GM21576 (cell line): ENCODE results near the gene PTPRS.

Experiments
- ATAC-seq: cut with Tn5 transposase; IDR thresholded peaks from one replicate; pipeline ENCODE4 v1.9.1; 2021; ENCODE audit warnings: mild to moderate bottlenecking, moderate library complexity; ENCODE audit not compliant: unreplicated experiment

Gene PTPRS

DNA sequence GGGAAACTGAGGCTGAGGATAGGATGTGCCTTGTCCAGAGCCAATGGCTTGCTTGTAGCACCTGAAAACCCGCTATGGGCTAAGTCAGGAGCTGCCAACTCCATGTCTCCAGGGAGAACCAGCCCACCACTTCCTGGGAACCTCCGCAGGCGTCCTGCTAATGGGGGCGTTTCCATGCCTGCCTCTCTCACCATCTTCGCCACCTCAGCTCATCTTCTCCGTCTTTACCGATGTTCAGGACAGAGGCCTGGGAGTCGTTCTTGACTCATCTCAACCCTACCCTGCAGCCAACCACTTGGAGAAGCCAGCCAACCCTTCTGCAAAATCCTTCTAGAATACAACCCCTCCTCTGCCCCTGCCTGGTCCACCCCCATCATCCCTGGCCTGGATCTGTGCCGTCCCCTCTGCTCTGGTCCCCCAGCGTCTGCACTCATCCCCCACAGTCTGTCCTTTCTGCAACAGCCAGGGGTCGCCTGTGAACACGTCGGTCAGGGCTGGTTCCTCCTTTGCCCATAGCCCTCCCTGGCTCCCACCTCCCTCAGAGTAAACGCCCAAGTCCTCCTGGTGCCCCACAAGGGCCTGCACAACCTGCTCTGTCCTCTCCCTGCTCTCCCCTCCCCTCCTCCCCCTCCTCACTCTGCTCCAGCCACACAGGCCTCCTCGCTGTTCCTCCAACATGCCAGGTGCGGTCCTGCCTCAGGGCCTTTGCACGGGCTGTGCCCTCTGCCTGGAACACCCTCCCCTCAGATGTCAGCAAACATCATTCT lies 31.0 kb downstream of the PTPRS start:
- no peak for ATAC-seq

DNA sequence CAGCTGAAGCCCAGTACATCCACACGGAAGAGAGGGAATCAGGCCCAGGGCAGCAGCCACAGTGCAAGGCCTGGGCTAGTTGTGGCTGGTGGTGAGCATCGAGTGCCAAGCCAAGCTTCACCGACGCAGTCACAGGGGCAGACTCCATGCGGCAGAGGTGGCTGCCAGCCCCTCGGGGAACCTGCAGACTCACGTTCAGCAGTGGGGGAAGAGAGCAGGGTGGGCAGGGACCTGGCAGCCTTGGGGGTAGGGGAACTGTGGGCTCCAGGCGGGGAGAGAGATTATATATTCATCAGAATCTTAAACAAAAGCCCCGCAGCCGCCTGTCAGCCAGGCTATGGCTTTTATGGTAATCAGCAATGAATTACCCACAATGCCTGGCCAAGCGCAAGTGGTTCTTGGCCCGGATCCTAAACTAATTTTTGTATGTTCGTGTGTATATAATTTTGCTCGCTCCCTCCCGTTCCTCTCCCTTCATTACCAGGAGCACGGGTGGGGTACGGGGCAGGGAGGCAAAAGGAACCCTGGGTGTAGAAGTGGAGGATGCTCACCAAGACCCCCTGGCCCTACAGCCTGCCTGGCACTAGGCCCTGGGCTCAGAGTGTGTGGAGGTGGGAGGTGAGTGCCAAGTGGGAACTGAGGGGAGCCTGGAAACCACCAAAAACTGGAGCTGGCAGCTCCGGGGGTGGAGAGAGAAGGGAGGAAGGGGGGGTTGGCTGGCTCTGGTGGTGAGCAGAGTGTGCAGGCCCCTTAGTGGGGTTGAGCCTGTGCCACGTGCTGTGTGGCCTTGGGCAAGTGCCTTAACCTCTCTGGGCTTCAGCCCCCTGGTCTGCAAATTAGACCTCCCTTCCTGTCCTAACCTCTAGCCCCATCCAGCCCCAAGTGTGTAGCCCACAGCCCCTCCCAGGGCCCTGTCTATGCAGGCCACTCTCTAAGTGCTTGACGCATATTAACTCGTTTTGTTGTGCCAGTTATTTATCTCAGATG lies 31.9 kb downstream of the PTPRS start:
- ATAC-seq: no peak

DNA sequence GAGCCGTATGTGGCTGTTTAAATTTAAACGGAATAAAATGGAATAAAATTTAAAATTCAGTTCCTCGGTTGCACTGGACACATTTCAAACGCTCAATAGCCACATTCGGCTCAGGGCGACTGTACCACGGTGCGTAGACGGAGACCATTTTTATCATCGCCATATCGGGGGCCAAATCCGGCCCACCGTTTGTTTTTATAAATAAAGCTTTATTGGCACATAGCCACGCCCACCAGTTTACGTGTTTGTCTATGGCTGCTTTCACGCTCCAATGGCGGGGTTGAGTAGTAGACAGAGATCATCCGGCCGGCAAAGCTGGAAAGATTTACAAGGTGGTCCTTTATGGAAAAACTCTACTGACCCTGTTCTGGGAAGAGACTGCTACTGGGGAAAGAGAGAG lies 33.0 kb downstream of the PTPRS start:
- ATAC-seq: no peak

DNA sequence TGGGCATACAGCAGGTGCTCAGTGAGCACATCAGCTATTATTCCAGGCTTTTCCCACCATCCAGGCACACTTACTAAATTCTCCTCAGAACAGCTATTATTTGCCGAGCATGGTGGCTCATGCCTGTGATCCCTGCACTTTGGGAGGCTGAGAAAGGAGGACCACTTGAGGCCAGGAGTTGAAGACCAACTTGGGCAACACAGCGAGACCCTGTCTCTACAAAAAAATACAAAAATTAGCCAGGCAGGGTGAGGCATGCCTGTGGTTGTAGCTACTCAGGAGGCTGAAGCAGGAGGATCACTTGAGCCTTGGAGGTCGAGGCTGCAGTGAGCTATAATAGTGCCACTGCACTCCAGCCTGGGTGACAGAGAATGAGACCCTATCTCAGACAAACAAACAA lies 35.4 kb downstream of the PTPRS start:
- ATAC-seq: no peak

DNA sequence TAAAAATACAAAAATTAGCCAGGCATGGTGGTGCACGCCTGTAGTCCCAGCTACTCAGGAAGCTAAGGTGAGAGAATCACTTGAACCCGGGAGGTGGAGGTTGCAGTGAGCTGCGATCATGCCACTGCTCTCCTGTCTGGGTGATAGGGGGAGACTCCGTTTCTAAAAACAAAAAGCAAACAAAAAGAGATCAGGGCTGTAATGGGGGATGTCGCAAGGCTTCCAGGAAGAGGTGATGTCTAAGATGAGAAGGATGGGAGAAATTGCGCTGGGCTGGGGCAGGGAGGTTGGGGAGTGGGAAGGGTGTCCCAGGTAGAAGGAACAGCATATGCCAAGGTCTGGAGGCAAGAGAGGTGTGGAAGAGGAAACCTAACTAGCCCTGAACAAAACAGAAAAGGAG lies 36.1 kb downstream of the PTPRS start:
- no peak for ATAC-seq

DNA sequence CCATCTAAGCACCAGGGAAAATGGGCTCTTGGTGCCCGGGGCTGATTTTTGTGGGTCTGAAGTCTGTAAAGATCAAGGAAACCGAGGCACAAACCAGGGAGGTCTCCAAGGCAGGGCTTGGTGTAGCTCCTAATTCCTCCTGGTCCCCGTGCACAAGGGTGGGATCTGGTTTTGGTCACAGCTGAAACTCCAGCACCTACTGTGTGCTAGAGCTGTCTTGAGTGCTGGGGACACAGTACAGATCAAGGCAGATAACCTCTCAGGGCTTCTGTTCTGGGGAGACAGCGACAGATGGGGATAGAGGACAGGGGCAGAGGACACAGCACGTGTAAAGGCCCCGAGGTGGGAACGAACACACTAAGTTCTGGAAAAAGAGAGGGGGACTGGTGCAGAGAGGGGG lies 37.4 kb downstream of the PTPRS start:
- no peak for ATAC-seq

DNA sequence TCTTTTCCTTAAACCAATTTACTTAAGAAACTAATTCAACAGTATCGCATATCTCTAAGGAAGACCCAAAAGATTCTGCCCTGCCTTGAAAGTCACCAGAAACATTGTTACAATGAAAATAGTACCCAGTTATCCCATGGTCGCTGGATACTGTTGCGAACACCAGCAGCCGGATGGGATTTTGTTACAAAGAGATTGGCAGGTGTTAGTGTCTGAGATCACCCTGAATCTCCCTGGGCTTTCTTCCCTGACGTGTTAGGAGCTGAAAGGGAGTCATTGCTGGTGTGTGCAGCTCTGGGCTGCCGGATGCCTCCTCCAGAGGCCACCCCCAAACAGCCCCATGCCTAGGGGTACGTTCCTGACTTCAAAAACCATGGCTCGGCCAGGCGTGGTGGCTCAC lies 38.2 kb downstream of the PTPRS start:
- ATAC-seq: no peak

DNA sequence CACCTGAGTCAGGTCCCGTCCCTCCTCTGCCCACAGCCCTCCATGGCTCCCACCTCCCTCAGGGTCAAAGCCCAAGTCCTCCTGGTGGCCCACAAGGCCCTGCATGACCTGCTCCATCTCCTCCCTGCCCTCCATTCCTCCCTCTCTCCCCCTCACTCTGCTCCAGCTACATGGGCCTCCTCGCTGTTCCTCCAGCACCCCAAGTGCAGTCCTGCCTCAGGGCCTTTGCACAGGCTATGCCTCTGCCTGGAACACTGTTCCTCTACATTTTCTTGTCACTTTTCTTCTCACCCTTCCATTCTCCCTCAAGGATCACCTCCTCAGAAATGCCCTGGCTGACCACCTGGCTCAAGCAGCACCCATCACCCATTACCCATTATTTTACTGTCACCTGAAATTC lies 41.5 kb downstream of the PTPRS start:
- no peak for ATAC-seq

DNA sequence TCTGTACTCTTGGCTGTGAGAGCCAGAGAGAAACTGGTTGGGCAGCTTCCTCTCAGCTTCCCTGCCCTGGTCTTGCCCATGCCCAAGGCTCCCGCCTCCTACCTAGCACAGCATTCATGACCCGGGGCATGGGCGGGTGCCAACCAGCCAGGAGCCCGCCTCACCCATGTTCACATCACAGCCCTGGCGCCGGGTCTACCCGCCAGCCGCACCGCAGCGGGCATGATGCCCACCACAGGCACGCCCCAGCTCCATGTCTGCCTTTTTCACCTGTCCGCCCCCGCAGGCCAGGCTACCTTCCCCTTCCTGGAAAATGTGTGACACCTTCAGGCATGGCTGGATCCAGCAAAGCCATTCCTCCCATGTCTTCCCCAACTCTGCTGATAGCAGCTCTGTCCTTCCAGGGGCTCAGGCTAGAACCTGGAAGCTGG lies 42.1 kb downstream of the PTPRS start:
- ATAC-seq: no peak

DNA sequence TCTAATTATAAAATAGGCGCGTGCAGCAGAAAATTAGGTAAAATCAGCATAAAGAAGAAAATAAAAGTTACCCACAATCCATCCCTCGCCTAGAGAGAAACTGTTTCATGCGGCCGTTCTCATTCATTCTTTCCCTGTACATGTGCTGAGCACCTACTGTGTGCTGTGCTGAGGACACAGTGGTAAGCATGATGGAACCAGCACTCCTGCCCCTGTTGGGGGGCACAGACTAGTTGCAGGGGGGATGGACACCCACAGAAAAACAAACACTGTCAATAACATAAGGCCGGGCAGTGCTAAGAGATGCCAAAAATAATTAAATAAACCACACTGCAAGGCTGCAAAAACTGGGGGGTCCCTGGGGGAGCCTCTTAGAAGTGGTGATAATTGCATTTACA lies 43.3 kb downstream of the PTPRS start:
- no peak for ATAC-seq

DNA sequence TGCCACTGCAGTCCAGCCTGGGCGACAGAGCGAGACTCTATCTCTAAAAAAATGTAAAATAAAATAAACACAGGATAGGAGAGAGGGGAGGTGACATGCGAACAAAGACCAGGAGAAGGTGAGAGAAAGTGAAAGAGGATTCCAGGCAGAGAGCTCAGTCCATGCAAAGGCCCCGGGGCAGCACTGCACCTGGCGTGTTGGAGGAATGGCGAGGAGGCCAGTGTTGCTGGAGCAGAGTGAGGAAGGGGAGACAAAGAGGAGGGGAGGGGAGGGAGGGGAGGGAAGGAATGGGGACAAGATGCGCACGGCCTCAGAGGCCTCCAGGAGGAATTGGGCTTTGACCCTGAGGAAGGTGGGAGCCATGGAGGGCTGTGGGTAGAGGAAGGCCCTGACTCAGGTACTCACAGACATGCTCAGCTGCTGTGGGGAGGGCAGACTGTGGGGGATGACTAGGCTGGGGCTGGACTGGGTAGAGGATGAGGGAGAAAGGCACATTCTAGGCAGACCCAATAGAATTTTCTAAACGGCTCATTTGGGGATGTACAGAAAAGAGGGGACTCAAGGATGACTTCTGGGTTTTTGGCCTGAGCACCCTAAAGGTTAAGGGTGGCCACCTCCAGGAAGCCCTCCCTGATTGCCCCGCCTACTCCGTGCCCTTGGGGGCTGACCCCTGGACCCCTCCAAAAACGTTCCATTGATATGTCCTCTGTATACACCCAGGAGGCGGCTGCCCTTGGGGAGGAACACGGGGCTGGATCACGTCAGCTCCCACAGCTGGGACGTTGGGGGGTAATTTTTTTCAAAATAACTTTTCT lies 43.9 kb downstream of the PTPRS start:
- ATAC-seq: no peak

DNA sequence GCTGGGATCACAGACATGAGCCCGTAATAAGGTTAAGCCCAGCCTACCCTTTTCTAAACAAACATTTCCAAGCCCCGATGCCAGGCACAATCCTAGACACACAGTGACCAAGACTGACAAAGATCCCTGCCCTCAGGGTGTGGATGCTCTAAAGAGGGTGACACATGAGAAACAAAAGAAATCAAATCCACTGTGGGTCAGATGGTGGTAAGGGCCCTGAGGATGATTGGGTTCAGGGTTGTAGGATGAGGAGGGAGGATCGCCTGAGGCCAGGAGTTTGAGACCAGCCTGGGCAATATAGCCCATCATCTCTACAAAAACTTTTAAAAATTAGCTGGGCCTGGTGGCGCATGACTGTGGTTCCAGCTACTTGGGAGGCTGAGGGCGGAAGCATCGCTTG lies 44.6 kb downstream of the PTPRS start:
- no peak for ATAC-seq

DNA sequence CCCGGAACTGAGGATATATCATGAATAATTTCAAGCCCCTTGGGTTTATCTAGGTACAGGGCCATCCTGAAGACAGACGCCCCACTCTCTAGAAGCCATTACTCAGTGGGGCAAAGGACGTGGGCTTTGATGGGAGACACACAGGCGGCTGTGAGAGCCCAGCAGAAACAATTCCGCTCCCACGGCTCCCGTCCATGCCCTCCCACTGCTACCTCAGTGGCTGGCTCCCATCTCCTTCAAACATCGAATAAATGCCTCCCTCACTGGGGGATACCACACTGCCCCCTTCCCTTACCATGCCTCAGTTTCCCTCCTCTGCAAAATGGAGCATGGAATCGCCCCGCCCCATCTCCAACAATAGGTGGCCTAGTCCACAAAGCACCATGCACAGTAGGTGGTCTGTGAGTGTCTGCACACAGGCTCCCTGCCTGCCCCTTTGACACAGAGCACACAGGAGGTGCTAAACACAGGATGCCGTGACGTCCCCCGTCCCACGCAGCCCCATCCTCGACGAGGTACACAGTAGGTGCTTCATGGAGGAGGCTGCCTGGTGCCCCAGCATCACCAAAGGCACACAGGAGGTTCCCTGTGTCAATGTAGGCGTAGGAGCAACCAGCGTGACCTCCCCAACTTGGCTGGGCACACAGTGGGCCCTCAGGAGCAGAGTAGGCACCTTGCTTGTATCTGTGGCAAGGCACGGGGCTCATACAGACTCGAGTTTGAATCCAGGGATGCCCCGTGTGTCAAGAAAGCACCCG lies 46.0 kb downstream of the PTPRS start:
- ATAC-seq: no peak

DNA sequence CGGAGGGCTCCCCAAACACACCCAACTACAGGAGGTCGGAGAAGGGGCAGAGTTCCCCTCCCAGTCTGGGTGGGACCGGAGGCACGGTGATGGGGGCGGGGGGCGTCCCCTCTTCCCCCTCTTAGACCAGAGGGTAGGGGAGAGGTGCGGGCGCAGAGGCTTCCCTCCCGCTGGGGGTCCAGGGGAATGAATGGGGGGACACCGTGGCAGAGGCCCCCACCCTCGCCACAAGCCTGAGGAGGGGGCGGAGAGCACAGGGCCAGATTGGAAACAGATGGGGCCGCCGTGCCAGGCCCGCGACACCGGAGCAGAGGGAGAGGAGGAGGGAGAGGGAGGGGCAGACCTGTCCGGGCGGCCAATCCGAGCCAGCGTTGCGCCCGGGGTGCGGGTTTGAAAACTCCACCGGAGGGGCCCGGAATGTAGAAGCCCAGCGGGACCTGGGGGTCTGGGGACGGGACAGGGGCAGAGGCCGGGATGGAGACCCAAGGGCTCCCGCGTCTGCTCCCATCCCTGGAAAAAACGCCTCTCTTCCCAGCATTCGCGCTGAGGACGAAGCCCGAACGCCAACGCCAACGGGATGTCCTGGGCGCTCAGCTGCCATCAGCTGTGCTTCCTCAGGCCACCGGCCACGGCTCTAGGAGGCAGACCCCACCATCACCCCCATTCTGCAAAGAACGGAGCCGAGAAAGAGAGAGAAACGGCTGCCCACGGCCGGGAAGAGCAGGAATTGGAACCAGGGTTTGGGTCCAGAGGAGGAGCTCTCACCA lies 46.8 kb downstream of the PTPRS start:
- ATAC-seq: no peak

DNA sequence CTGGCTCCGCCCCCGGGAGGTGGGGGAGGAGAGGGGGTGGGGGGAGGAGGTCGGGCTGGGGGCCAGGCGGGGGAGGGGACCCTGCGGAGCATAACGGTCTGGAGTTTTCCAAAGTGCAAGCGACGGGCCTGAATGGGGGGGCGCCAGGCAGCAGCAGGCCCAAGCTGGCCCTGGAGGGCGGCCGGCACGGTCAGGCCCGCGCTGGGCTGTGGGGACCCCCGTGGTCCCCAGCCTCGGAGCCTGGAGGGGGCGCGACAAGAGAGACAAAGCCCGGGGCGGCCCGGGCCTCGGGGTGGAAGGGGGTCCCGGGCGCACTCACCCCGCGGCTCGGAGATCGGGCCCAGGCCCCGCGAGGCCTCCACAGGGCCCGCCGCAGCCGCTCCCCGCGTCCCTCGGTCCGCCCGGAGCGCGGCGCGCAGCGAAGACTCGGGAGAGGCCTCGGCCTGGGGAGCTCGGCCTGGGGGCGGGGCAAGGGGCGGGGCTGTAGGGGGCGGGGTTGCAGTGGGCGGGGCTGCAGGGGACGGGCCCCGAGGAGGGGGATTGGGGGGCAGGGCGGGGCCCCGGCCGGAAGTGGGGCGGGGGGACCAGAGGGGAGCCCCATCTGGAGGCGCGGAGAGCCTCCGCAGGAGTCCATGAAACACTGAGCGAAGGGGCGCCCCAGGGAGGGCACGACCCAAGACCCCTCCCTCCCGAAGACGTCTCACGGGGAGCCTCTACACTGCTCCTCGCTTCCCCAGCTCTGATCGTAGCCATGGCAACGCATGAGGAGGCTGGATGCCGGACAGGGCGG lies 47.6 kb downstream of the PTPRS start:
- ATAC-seq: no peak

DNA sequence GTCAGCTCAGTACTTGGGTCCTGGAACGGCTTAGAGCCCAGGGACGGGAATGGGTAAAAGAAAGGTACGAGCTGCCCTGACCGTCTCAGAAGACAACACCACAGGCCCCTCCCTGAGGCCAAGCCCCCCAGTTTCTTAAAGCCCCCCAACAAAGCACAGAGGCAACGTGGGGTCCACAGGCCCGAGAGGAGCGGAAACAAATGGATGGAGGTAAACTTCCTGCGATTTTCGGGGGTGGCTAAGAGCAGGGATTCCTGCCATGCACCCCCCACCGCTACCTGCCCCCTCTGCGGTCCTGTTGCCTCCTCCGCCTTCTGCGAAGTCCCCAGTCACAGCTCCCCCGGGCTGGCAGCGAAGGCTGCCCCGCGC lies 48.2 kb downstream of the PTPRS start:
- no peak for ATAC-seq

DNA sequence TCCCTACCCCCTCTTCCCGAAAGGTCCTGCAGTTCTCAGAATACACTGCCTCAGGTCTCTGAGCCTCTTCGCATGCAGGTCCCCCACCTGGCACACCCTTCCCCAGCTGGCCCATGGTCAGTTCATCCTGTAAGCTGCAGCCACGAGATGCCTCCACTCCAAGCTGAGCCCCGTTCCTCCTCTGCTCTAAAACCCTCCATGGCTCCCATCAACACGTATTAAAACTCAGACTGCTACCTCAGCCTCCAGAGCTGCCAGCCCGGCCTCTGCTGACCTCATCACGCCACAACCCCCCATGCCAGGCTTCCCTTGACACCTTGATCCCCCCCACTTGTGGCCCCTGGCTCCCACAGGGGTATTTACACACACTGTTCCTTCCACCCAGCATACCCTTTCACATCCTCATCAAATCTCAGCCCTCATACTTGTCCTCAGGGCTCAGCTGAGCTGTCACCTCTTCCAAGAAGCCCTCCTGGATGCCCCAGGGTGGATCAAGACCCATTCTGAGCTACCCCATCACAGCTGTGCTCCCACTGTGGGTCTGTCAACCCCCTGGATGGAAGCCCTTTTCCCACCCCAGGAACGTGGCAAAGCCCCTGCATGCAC lies 48.9 kb downstream of the PTPRS start:
- ATAC-seq: no peak
